K562 (cell line): ENCODE measurements around the gene TRPC3. TPM values are rescaled to one million over a fixed set of nuclear protein-coding genes. Genes with fewer than 3 reads are reported as not detected.

Source experiments
- polyA plus RNA-seq, 8 experiments: library from polyadenylated mRNA; depleted of rRNA in 4 of 8; stranded (reverse) in 5 of 8; unstranded in 3 of 8; fragments of >200 nt; fragmentation: Nextera tagmentation in 2 of 8; fragmentation: Illumina TruSeq in 1 of 8; extraction: Ambion mirVana in 2 of 8; extraction: Trizol in 1 of 8; gene quantifications; 2 replicates each; pipeline versions ENCODE4 v1.2.1 to v1.2.3, GENCODE V29; 2011 to 2014; ENCODE audit warnings: inconsistent platforms in 1 of 8, missing spikeins in 1 of 8
- total RNA-seq, 7 experiments: library from RNA; depleted of rRNA in 6 of 7; stranded (reverse); fragments of >200 nt in 6 of 7; fragmentation: Illumina TruSeq in 2 of 7; extraction: Trizol in 2 of 7; gene quantifications; 2 replicates each; pipeline versions ENCODE4 v1.2.1 to v1.2.3, GENCODE V29; 2011 to 2021; ENCODE audit warnings: low replicate concordance in 1 of 7
- TF ChIP-seq, protein P1 (sequence below), 2 experiments: IDR thresholded peaks; 2 replicates each; pipeline ENCODE4 v1.6.1; 2011; ENCODE audit warnings: borderline replicate concordance in 1 of 2, control low read depth in 1 of 2, low read depth in 1 of 2, low read length in 1 of 2, mild to moderate bottlenecking in 1 of 2, mixed read lengths in 1 of 2, moderate library complexity in 1 of 2; ENCODE audit not compliant: insufficient read depth in 1 of 2, insufficient read length in 1 of 2, poor library complexity in 1 of 2, severe bottlenecking in 1 of 2; ENCODE audit errors: extremely low read depth in 1 of 2
- TF ChIP-seq, protein P2 (sequence below), 2 experiments: fragments of 450-650 bp; formaldehyde crosslinking in 1 of 2; IDR thresholded peaks; 2 replicates each; pipeline versions ENCODE4 v1.4.0 to v1.6.1; 2014 to 2020; ENCODE audit warnings: mild to moderate bottlenecking in 2 of 2, borderline replicate concordance in 1 of 2, low read depth in 1 of 2

Gene TRPC3
- total and polyA plus RNA-seq, 9 of the 15 experiments (the other 6 are each of a cell fraction or from before 2014, with no cell fraction given), result 0.01 to 0.27 (median 0.11) TPM

DNA sequence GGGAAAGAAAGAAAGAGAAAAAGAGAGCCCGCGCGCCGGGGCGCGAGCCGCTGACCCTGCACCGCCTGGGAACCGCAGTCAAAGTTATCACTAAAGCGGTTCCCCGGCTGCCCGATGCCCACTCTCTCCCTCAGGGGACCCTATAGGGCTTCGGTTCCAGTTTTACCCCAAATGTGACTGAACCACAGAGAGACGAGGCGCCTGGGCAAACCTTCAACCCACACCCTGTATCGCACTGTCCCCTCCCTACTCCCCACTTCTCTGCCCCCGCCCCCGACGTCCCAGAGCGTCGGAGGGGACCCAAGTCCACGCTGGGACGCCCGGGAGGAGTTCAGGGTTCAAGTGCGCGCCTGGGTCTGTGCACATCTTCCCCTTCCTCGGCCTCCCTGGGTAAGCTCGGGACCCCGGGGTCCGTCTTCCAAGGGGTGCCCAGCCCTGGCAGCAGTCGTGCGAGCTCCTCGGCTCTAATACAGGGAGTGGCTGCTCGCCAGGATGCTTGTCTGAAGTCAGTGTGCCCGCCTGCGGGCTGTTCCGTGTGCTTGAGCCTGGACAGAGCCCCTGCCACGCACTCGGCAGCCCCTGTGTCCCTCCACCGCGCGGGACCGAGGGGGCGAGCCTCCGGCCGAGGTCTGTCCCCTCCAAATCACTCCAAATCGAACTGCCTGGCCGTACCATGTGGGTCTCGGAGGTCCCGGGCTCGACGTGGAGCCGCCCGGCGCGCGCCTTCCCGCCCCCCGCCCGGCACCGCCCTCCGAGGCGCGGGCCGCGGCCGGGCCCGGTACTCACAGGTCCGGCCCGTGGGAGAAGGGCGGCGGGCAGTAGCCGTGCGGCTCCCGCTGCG is 960 bp downstream of the TRPC3 start (continued):
- TF ChIP-seq, protein P1, sequence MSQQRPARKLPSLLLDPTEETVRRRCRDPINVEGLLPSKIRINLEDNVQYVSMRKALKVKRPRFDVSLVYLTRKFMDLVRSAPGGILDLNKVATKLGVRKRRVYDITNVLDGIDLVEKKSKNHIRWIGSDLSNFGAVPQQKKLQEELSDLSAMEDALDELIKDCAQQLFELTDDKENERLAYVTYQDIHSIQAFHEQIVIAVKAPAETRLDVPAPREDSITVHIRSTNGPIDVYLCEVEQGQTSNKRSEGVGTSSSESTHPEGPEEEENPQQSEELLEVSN (IDR thresholded peaks at IDR 0.05; ENCODE audit: borderline replicate concordance in 1 of 2, extremely low read depth in 1 of 2, insufficient read depth in 1 of 2, insufficient read length in 1 of 2, low read depth in 1 of 2, low read length in 1 of 2, poor library complexity in 1 of 2, severe bottlenecking in 1 of 2), result peak in 1 of 2 experiments; percentile 20
- TF ChIP-seq, protein P2, sequence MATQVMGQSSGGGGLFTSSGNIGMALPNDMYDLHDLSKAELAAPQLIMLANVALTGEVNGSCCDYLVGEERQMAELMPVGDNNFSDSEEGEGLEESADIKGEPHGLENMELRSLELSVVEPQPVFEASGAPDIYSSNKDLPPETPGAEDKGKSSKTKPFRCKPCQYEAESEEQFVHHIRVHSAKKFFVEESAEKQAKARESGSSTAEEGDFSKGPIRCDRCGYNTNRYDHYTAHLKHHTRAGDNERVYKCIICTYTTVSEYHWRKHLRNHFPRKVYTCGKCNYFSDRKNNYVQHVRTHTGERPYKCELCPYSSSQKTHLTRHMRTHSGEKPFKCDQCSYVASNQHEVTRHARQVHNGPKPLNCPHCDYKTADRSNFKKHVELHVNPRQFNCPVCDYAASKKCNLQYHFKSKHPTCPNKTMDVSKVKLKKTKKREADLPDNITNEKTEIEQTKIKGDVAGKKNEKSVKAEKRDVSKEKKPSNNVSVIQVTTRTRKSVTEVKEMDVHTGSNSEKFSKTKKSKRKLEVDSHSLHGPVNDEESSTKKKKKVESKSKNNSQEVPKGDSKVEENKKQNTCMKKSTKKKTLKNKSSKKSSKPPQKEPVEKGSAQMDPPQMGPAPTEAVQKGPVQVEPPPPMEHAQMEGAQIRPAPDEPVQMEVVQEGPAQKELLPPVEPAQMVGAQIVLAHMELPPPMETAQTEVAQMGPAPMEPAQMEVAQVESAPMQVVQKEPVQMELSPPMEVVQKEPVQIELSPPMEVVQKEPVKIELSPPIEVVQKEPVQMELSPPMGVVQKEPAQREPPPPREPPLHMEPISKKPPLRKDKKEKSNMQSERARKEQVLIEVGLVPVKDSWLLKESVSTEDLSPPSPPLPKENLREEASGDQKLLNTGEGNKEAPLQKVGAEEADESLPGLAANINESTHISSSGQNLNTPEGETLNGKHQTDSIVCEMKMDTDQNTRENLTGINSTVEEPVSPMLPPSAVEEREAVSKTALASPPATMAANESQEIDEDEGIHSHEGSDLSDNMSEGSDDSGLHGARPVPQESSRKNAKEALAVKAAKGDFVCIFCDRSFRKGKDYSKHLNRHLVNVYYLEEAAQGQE (IDR thresholded peaks at IDR 0.05; ENCODE audit: borderline replicate concordance), result no peak
- TF ChIP-seq, protein P2 (CRISPR knock-in tag; IDR thresholded peaks at IDR 0.05; ENCODE audit: low read depth), result no peak
- TF ChIP-seq, all 486 proteins: peak for 2
